Stimulated activated CD8-positive, alpha-beta memory T cell treated with anti-CD3 and anti-CD28 coated beads, Interleukin-15, amount 100 ng/mL, for 1 hour (primary cell): ENCODE measurements around the gene TPCN2.

Experiments used
- DNase-seq: peaks from one replicate; pipeline ENCODE4 v3.0.0-alpha.2; 2020; ENCODE audit warnings: low read depth

Gene TPCN2

GRCh38 chr11:69010964-69011623, 37.6 kb upstream of the TPCN2 start:
- no peak for DNase-seq

- no peak for DNase-seq
Observed at GRCh38 chr11:69011624-69012091, 37.1 kb upstream of the TPCN2 start.

GRCh38 chr11:69012092-69013008, 36.4 kb upstream of the TPCN2 start:
- no peak for DNase-seq

- no peak for DNase-seq
Observed at GRCh38 chr11:69013009-69013951, 35.5 kb upstream of the TPCN2 start, which contains the start of gene MRGPRF. MRGPRF (minus strand) TSS chr11:69013246; CDS start chr11:69009901, 3,345 bp downstream.

GRCh38 chr11:69014084-69014851, 34.5 kb upstream of the TPCN2 start:
- no peak for DNase-seq

- DNase-seq, result no peak
Observed at GRCh38 chr11:69014898-69015549, 33.7 kb upstream of the TPCN2 start.

- DNase-seq, result no peak
Observed at GRCh38 chr11:69017951-69018350, 30.8 kb upstream of the TPCN2 start.

- no peak for DNase-seq
Observed at GRCh38 chr11:69018924-69019323, 29.8 kb upstream of the TPCN2 start.

- no peak for DNase-seq
Observed at GRCh38 chr11:69022260-69022659, 26.5 kb upstream of the TPCN2 start.

- DNase-seq, result no peak
Observed at GRCh38 chr11:69024509-69024908, 24.2 kb upstream of the TPCN2 start.

GRCh38 chr11:69027704-69028372, 20.9 kb upstream of the TPCN2 start:
- DNase-seq, result no peak

- DNase-seq, result no peak
Observed at GRCh38 chr11:69030301-69030700, 18.4 kb upstream of the TPCN2 start.

- DNase-seq, result no peak
Observed at GRCh38 chr11:69032833-69033232, 15.9 kb upstream of the TPCN2 start.

- DNase-seq, result no peak
Observed at GRCh38 chr11:69033431-69033830, 15.3 kb upstream of the TPCN2 start.

- no peak for DNase-seq
Observed at GRCh38 chr11:69034123-69034867, 14.4 kb upstream of the TPCN2 start.

GRCh38 chr11:69035150-69035945, 13.4 kb upstream of the TPCN2 start:
- DNase-seq, result no peak

GRCh38 chr11:69035946-69036340, 12.8 kb upstream of the TPCN2 start:
- DNase-seq, result no peak

GRCh38 chr11:69037074-69037473, 11.7 kb upstream of the TPCN2 start:
- no peak for DNase-seq

- DNase-seq, result no peak
Observed at GRCh38 chr11:69037544-69037943, 11.2 kb upstream of the TPCN2 start.
